ENCODE data around the gene AURKA. TPM values are rescaled to one million over a fixed set of nuclear protein-coding genes. Genes with fewer than 3 reads are reported as not detected.

Gene AURKA
- total and polyA plus RNA-seq, 2 of the 8 experiments (the other 6 are each of a cell fraction or from before 2014, with no cell fraction given), result 45.8 to 84.8 TPM

- no peak for TF ChIP-seq CTBP2 (IDR thresholded peaks at IDR 0.05; ENCODE audit: borderline replicate concordance, insufficient read depth, insufficient read length, low read length)
- TF ChIP-seq CHD1 (IDR thresholded peaks at IDR 0.05; ENCODE audit: low read depth, low read length), result no peak
- no peak for TF ChIP-seq E2F6 (IDR thresholded peaks at IDR 0.05)
These were observed 9.3 kb downstream of the AURKA start (continued) for GRCh38 chr20:56382696-56383095.

Data from H1 (cell line).